Loucy (cell line): ENCODE results near the gene BANF1.

Experiments
- CTCF ChIP-seq: fragments of 200-600 bp; sonication (generic); conservative IDR thresholded peaks from 2 replicates; pipeline ENCODE4 v1.5.1; 2014; ENCODE audit warnings: mild to moderate bottlenecking, antibody characterized with exemption, low read length
- EZH2phosphoT487 ChIP-seq: fragments of 200-600 bp; IDR thresholded peaks from 2 replicates; pipeline ENCODE4 v1.6.1; 2018; ENCODE audit warnings: antibody characterized with exemption, mild to moderate bottlenecking, moderate library complexity, borderline replicate concordance

- TF ChIP-seq CTCF = no peak
- TF ChIP-seq EZH2phosphoT487 = no peak
Observed at GRCh38 chr11:66006891-66007176, 4.5 kb downstream of the BANF1 start.
